ENCODE measurements around the gene PCDHGC4. TPM values are rescaled to one million over a fixed set of nuclear protein-coding genes. Genes with fewer than 3 reads are reported as not detected.

The PCDHGC4 gene
- total RNA-seq, 4 donors from 2014 or later: 2.9 to 8.0 (median 6.7) TPM

DNA sequence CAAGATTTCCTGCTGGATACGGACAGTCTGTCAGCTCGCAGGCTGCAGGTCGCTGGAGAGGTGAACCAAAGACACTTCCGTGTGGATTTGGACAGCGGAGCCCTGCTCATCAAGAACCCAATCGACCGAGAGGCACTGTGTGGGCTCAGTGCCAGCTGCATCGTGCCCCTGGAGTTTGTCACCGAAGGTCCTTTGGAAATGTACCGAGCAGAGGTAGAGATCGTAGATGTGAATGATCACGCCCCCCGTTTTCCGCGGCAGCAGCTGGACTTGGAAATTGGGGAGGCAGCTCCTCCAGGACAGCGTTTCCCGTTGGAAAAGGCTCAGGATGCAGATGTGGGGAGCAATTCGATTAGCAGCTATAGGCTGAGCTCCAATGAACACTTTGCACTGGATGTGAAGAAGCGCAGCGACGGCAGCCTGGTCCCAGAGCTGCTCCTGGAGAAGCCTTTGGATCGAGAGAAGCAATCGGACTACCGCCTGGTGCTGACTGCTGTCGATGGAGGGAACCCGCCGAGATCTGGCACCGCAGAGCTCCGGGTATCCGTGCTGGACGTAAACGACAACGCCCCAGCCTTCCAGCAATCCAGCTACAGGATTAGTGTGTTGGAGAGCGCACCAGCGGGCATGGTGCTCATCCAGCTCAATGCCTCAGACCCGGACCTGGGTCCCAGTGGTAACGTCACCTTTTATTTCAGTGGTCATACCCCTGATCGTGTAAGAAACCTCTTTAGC, 658 bp downstream of the PCDHGC4 start:
- intact Hi-C loops (cut with DNase I; ENCODE audit: low total_unique reads): no loop called here
- Histone ChIP-seq H3K4me1 (peaks cover 0 to 4% of the 10 kb centered on the region in 2 donors), H3K27me3 (no peaks in the 10 kb centered on the region), H3K4me3 (peak overlapping the region in 1 of 2 donors; percentile 36), H3K27ac (no peak overlapping the region), H3K9me3 (no peaks in the 10 kb centered on the region), H3K36me3 (no peaks in the 10 kb centered on the region)
- TF ChIP-seq POLR2A (IDR thresholded peaks at IDR 0.05): no peak
- TF ChIP-seq, protein P1, sequence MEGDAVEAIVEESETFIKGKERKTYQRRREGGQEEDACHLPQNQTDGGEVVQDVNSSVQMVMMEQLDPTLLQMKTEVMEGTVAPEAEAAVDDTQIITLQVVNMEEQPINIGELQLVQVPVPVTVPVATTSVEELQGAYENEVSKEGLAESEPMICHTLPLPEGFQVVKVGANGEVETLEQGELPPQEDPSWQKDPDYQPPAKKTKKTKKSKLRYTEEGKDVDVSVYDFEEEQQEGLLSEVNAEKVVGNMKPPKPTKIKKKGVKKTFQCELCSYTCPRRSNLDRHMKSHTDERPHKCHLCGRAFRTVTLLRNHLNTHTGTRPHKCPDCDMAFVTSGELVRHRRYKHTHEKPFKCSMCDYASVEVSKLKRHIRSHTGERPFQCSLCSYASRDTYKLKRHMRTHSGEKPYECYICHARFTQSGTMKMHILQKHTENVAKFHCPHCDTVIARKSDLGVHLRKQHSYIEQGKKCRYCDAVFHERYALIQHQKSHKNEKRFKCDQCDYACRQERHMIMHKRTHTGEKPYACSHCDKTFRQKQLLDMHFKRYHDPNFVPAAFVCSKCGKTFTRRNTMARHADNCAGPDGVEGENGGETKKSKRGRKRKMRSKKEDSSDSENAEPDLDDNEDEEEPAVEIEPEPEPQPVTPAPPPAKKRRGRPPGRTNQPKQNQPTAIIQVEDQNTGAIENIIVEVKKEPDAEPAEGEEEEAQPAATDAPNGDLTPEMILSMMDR (IDR thresholded peaks at IDR 0.05): no peak
- no peak for DNase-seq

DNA sequence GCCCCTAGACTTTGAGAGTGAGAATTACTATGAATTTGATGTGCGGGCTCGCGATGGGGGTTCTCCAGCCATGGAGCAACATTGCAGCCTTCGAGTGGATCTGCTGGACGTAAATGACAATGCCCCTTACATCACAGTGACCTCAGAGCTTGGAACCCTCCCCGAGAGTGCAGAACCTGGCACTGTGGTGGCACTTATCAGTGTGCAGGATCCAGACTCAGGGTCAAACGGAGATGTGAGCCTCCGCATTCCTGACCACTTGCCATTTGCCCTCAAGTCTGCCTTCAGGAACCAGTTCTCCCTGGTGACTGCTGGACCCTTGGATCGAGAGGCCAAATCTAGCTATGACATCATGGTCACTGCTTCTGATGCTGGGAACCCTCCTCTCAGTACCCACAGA, 1.3 kb downstream of the PCDHGC4 start:
- Histone ChIP-seq H3K27ac (no peak overlapping the region), H3K4me1 (no peaks in the 10 kb centered on the region), H3K4me3 (no peak overlapping the region), H3K27me3 (no peaks in the 10 kb centered on the region), H3K9me3 (no peaks in the 10 kb centered on the region), H3K36me3 (no peaks in the 10 kb centered on the region)
- no peak for DNase-seq
- intact Hi-C loops (cut with DNase I; ENCODE audit: low total_unique reads): no loop called here
- no peak for TF ChIP-seq POLR2A (IDR thresholded peaks at IDR 0.05)
- TF ChIP-seq, protein P1 (IDR thresholded peaks at IDR 0.05): no peak

DNA sequence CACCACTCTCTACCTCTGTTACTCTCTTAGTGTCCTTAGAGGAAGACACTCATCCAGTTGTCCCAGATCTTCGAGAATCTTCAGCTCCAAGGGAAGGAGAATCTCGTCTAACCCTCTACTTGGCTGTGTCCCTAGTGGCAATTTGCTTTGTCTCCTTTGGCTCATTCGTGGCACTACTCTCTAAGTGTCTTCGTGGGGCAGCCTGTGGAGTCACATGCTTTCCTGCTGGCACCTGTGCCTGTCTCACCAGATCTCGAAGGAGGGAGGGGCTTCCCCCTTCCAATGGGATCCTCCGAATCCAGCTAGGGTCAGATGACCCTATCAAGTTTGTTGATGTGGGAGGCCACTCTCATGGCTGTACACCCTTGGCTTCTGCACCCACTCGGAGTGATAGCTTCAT, 2.3 kb downstream of the PCDHGC4 start:
- DNase-seq: no peak
- H3K4me1 ChIP-seq: no peaks in the 10 kb centered on the region
- no peaks in the 10 kb centered on the region for H3K27me3 ChIP-seq
- H3K9me3 ChIP-seq: no peaks in the 10 kb centered on the region
- intact Hi-C loops (cut with DNase I; ENCODE audit: low total_unique reads): no loop called here
- no peak overlapping the region for H3K27ac ChIP-seq
- H3K4me3 ChIP-seq: no peak overlapping the region
- TF ChIP-seq, protein P1 (IDR thresholded peaks at IDR 0.05): no peak
- TF ChIP-seq POLR2A (IDR thresholded peaks at IDR 0.05): no peak
- no peaks in the 10 kb centered on the region for H3K36me3 ChIP-seq

DNA sequence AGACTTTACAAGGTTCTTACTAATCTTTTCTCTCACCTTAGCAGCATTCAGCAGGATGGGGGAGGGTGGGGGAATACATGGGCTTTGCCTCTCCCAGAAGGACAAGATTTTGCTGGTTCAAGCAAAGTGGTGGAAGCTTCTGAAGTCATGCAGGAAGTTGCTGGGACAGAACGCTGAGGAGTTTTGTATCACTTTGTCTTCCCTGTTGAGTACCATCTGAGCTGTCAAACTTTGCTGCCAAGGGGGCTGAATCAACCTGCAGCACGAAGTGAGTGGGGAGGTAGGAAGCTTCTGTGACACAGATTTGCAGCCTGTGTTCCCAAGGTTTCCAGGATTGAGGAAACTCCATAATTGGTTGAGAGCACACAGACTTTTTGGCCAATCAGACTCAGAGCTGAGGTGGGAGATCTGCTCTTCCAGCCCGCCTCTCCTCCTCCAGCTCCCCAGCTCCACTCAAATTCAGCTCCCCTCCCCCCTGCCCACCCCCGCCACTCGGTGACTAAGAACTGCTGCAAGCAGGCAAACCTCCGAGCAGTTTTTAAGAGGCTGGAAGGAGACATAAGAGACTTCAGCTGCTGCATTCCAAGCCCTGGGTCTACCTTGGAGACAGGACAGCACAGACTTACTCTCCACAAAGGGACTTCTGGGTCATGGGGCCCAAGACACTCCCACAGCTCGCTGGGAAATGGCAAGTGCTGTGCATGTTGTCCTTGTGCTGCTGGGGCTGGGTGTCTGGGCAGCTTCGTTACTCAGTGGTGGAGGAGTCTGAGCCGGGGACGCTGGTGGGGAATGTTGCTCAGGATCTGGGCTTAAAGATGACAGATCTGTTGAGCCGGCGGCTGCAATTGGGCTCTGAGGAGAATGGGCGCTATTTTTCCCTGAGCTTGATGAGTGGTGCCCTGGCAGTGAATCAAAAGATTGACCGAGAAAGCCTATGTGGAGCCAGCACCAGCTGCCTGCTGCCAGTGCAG, 4.0 kb downstream of the PCDHGC4 start, which contains the start of gene PCDHGC5:
PCDHGC5 (plus strand) TSS at position 491 of the 971 bp plus-strand sequence; CDS start at position 651, 160 bp downstream.
- no peak for TF ChIP-seq POLR2A (IDR thresholded peaks at IDR 0.05)
- TF ChIP-seq, protein P1 (IDR thresholded peaks at IDR 0.05): no peak
- peak in 1 of 2 donors; percentile 57 for DNase-seq
- Histone ChIP-seq H3K9me3 (no peaks in the 10 kb centered on the region), H3K4me1 (no peaks in the 10 kb centered on the region), H3K4me3 (no peak within 1 kb of the TSS), H3K27ac (peak within 1 kb of the TSS; percentile 29 to 57), H3K27me3 (no peaks in the 10 kb centered on the region), H3K36me3 (no peaks in the 10 kb centered on the region)
- intact Hi-C loops (cut with DNase I; ENCODE audit: low total_unique reads): no loop called here

All from uterus (tissue), 4 donors.